GM21737 (cell line): ENCODE data around the gene MB21D2.
"Not testable (repeated sequence)": the region's sequence is repeated elsewhere in the genome, so short reads cannot be mapped to it uniquely, and the experiment has no call there.

Source experiments
- ATAC-seq: cut with Tn5 transposase; IDR thresholded peaks from one replicate; pipeline ENCODE4 v1.9.1; 2021; ENCODE audit warnings: mild to moderate bottlenecking, moderate library complexity; ENCODE audit not compliant: unreplicated experiment

MB21D2 gene

GRCh38 chr3:192917404-192918274, at the start of gene MB21D2:
Gene MB21D2, minus strand, starts transcription at chr3:192917856. Its CDS starts 16 bp downstream, at chr3:192917840.
- peak; percentile 44 for ATAC-seq

- ATAC-seq = not testable (repeated sequence)
Measured at GRCh38 chr3:192964959-192965719, 47.5 kb upstream of the MB21D2 start.

GRCh38 chr3:192959773-192960172, 42.1 kb upstream of the MB21D2 start:
- ATAC-seq = no peak

GRCh38 chr3:192958219-192958872, 40.7 kb upstream of the MB21D2 start:
- no peak for ATAC-seq

- ATAC-seq = no peak
Measured at GRCh38 chr3:192957441-192958021, 39.9 kb upstream of the MB21D2 start.

- no peak for ATAC-seq
Measured at GRCh38 chr3:192953926-192954325, 36.3 kb upstream of the MB21D2 start.

GRCh38 chr3:192947421-192947820, 29.8 kb upstream of the MB21D2 start:
- ATAC-seq = no peak

GRCh38 chr3:192943393-192943792, 25.7 kb upstream of the MB21D2 start:
- no peak for ATAC-seq

- ATAC-seq = no peak
Measured at GRCh38 chr3:192942625-192943024, 25.0 kb upstream of the MB21D2 start.

GRCh38 chr3:192940129-192940528, 22.5 kb upstream of the MB21D2 start:
- ATAC-seq = no peak

GRCh38 chr3:192935441-192935840, 17.8 kb upstream of the MB21D2 start:
- no peak for ATAC-seq

GRCh38 chr3:192933779-192934460, 16.3 kb upstream of the MB21D2 start:
- no peak for ATAC-seq

- ATAC-seq = no peak
Measured at GRCh38 chr3:192933259-192933658, 15.6 kb upstream of the MB21D2 start.

GRCh38 chr3:192931825-192932224, 14.2 kb upstream of the MB21D2 start:
- no peak for ATAC-seq

- no peak for ATAC-seq
Measured at GRCh38 chr3:192930577-192930976, 12.9 kb upstream of the MB21D2 start.

- no peak for ATAC-seq
Measured at GRCh38 chr3:192929755-192930547, 12.3 kb upstream of the MB21D2 start.

- no peak for ATAC-seq
Measured at GRCh38 chr3:192929146-192929545, 11.5 kb upstream of the MB21D2 start.

- no peak for ATAC-seq
Measured at GRCh38 chr3:192928720-192929119, 11.1 kb upstream of the MB21D2 start.

- no peak for ATAC-seq
Measured at GRCh38 chr3:192928016-192928415, 10.4 kb upstream of the MB21D2 start.

GRCh38 chr3:192927016-192927415, 9.4 kb upstream of the MB21D2 start:
- ATAC-seq = no peak
